ENCODE data around the gene SYT1. TPM values are rescaled to one million over a fixed set of nuclear protein-coding genes. Genes with fewer than 3 reads are reported as not detected.

SYT1 gene
- total RNA-seq, 4 donors from 2014 or later: 4.1 to 10.0 (median 6.7) TPM

DNA sequence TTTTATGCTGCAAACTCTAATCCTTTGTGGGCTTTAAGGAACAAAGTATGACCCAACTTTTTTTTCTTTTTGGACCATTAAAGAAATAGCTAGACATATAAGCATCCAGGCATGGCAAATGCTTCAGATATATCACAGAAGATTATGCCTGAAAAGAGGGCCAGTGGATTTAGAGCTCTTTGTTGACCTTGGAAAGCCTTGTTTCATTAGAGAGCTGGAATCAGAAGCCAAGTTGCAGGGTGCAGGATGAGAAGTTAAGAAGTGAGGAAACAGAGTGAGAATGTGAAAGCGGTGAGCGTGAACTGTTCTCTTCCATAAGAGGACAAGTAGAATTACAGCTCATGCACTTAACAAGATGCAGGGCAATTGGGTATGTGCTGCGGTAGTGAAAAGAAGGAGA, 373.7 kb downstream of the SYT1 start:
- 96% methylated on average over 3 of the region's 3 CpGs for WGBS
- no peak for TF ChIP-seq POLR2AphosphoS5 (IDR thresholded peaks at IDR 0.05)
- no peak for TF ChIP-seq EP300 (IDR thresholded peaks at IDR 0.05)
- no peak for TF ChIP-seq POLR2A (IDR thresholded peaks at IDR 0.05; ENCODE audit: low read depth)
- TF ChIP-seq, protein P1, sequence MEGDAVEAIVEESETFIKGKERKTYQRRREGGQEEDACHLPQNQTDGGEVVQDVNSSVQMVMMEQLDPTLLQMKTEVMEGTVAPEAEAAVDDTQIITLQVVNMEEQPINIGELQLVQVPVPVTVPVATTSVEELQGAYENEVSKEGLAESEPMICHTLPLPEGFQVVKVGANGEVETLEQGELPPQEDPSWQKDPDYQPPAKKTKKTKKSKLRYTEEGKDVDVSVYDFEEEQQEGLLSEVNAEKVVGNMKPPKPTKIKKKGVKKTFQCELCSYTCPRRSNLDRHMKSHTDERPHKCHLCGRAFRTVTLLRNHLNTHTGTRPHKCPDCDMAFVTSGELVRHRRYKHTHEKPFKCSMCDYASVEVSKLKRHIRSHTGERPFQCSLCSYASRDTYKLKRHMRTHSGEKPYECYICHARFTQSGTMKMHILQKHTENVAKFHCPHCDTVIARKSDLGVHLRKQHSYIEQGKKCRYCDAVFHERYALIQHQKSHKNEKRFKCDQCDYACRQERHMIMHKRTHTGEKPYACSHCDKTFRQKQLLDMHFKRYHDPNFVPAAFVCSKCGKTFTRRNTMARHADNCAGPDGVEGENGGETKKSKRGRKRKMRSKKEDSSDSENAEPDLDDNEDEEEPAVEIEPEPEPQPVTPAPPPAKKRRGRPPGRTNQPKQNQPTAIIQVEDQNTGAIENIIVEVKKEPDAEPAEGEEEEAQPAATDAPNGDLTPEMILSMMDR (IDR thresholded peaks at IDR 0.05): no peak
- intact Hi-C loops (cut with DNase I): no loop called here

DNA sequence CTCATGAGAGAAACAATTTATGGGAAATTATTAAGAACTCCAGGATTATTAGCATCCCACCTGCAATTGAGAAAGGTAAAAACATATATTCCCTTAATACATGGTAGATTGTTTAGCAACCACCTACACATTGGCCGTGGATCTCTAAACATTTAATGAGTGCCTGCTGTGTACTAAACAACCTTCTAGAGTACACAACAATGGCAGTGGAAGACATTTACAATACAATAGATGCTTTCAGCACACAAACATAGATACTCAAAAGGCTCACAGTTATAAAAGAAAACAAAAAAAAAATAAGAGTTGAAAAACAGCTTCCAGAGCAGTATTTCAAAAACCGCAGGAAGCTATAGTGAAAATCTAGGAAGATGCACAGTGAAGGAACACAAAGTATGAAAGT, 382.9 kb downstream of the SYT1 start:
- no peak overlapping the region for H3K27ac ChIP-seq (replicated peaks in 1 of 4)
- WGBS: 93% methylated on average over 2 of the region's 2 CpGs
- no peak overlapping the region for H3K4me3 ChIP-seq
- DNase-seq (ENCODE audit: extremely low spot score): no peak
- H3K9me3 ChIP-seq: no peaks in the 10 kb centered on the region
- intact Hi-C loops (cut with DNase I): no loop called here
- H3K4me1 ChIP-seq: no peaks in the 10 kb centered on the region
- no peaks in the 10 kb centered on the region for H3K36me3 ChIP-seq
- H3K27me3 ChIP-seq: no peaks in the 10 kb centered on the region
- no peak for TF ChIP-seq POLR2A (IDR thresholded peaks at IDR 0.05; ENCODE audit: low read depth)

More for the DNA sequence above, 373.7 kb downstream of the SYT1 start:
- no peak for DNase-seq (ENCODE audit: extremely low spot score)
- Histone ChIP-seq H3K36me3 (no peaks in the 10 kb centered on the region), H3K4me3 (no peak overlapping the region), H3K4me1 (no peaks in the 10 kb centered on the region), H3K27me3 (no peaks in the 10 kb centered on the region), H3K9me3 (no peaks in the 10 kb centered on the region), H3K27ac (replicated peaks in 1 of 4) (no peak overlapping the region)

DNA sequence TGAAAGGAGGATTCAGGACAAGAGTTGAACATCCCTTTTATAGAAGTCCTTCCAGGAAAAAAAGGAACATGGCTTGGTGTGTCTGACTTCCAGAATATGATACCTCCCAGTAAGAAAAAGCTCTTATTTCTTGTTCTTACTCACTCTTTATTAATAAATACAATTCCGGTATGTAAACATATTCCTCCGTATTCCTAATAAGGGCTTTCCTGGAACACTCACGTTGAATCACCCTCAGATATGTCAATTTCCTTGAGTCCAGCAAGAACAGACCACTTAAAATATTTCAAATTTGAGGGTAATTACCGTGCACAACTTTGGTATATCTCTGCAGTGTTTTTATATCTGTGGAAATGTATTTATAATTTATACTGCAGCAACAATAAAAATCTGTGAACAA, 385.6 kb downstream of the SYT1 start:
- intact Hi-C loops (cut with DNase I): no loop called here
- whole genome bisulfite sequencing: 88% methylated on average over 4 of the region's 4 CpGs
- H3K9me3 ChIP-seq: no peaks in the 10 kb centered on the region
- H3K4me1 ChIP-seq: no peaks in the 10 kb centered on the region
- no peaks in the 10 kb centered on the region for H3K27me3 ChIP-seq
- no peaks in the 10 kb centered on the region for H3K36me3 ChIP-seq
- no peak overlapping the region for H3K27ac ChIP-seq (replicated peaks in 1 of 4)
- TF ChIP-seq, protein P1 (IDR thresholded peaks at IDR 0.05): no peak
- no peak for TF ChIP-seq POLR2AphosphoS5 (IDR thresholded peaks at IDR 0.05)
- no peak for TF ChIP-seq EP300 (IDR thresholded peaks at IDR 0.05)
- DNase-seq (ENCODE audit: extremely low spot score): no peak
- H3K4me3 ChIP-seq: no peak overlapping the region

DNA sequence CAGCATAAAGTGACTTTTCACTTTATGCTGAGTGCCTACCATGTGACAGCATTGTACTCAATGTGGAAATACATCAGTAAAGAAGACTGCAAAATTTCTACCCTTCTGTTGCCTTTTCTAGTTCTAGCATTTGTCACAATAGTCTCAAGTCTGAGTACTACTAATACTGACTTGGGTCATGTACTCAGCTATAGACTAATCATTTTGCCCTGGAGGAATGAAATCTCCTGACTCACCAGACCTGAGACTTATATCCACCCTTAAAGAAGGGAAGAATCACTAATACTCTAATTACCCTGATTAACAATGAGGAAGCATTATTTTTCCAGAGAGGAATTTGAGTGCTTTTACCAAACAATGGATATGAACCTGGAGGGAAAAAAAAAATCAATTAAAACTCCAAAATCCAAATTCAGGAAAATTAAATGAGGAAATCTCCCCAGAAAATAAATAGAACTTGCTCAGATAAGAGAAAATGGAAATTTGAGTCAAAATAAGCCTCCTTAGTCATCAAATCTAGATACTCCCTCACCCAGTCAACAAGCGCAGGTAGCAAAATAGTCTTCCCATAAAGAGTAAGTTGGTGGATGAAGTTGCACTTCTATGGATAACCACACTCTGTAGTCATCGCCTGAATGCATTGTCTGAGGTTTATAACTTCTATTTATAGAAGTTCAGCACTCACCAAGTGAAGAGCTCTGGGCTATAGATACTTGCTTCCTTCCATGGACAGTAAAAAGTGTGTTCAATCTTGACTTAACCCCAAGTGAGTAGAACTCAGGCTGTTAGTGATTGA, 386.6 kb downstream of the SYT1 start:
- no peaks in the 10 kb centered on the region for H3K9me3 ChIP-seq
- H3K27me3 ChIP-seq: no peaks in the 10 kb centered on the region
- DNase-seq (ENCODE audit: extremely low spot score): no peak
- H3K4me3 ChIP-seq: no peak overlapping the region
- TF ChIP-seq EP300 (IDR thresholded peaks at IDR 0.05) (no peak), POLR2AphosphoS5 (IDR thresholded peaks at IDR 0.05) (no peak), POLR2A (IDR thresholded peaks at IDR 0.05; ENCODE audit: low read depth) (no peak)
- TF ChIP-seq, protein P1 (IDR thresholded peaks at IDR 0.05): no peak
- H3K27ac ChIP-seq (replicated peaks in 1 of 4): no peak overlapping the region
- no peaks in the 10 kb centered on the region for H3K36me3 ChIP-seq
- WGBS: 85% methylated on average over 2 of the region's 2 CpGs
- H3K4me1 ChIP-seq: no peaks in the 10 kb centered on the region
- intact Hi-C loops (cut with DNase I): no loop called here

DNA sequence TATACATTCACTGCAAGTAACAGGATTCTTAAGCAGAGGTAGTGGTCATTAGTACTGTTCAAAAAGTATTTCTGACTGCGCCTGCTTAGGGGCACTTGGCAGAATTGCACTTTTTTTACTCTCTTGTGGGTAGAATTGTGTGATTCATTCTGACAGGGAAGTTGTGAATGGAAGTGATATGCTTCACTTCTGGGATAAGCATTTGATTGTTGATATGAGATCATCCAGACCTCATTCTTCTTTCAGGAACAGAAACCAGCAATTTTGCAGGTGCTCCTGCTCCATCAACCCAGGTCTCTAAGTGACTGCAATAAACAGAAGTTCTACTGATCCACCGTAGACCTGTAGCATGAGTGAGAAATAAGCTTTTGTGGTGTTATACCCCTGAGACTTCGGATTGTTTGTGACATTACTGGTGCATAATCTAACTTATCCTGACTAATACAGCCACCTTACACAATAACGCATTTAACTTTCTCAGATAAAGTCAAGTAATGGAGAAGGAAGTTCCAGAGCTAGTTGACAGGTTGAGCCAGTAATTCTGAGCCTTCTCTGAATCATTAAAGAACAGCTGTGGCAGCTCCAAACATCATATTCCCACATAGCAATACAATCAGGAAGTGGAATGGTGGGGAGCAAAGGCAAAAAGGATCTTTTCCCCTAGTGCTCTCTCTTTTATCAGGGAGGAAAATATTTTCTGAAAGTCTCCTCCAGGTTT, 387.9 kb downstream of the SYT1 start:
- DNase-seq (ENCODE audit: extremely low spot score): no peak
- Histone ChIP-seq H3K27ac (replicated peaks in 1 of 4) (no peak overlapping the region), H3K36me3 (no peaks in the 10 kb centered on the region), H3K4me3 (no peak overlapping the region), H3K27me3 (no peaks in the 10 kb centered on the region), H3K4me1 (no peaks in the 10 kb centered on the region), H3K9me3 (no peaks in the 10 kb centered on the region)
- 87% methylated on average over 4 of the region's 4 CpGs for WGBS
- no peak for TF ChIP-seq POLR2AphosphoS5 (IDR thresholded peaks at IDR 0.05)
- TF ChIP-seq, protein P1 (IDR thresholded peaks at IDR 0.05): no peak
- no peak for TF ChIP-seq EP300 (IDR thresholded peaks at IDR 0.05)
- TF ChIP-seq POLR2A (IDR thresholded peaks at IDR 0.05; ENCODE audit: low read depth): no peak
- intact Hi-C loops (cut with DNase I): no loop called here
